Keratinocyte (primary cell): Measurements from ENCODE around the gene C2CD4A. TPM values are rescaled to one million over a fixed set of nuclear protein-coding genes. Genes with fewer than 3 reads are reported as not detected.
A peak's percentile ranks its signal among the peaks of the same experiment; 100 is the strongest.

ENCODE experiments used
- DNase-seq: peaks from one replicate; pipeline ENCODE4 v3.0.0-alpha.2; 2011; ENCODE audit warnings: low read depth, missing footprints, low spot score
- FAIRE-seq: peaks from 2 replicates; lab custom pipeline; 2011; peaks lifted over from hg19 to GRCh38; lab: Jason Lieb, UNC
- H2AFZ ChIP-seq: 2 replicates; pipeline ENCODE4 v1.6.0; 2012; ENCODE audit warnings: low read length, control low read depth, inconsistent platforms; ENCODE audit not compliant: control insufficient read depth
- H3K27ac ChIP-seq: 2 replicates; pipeline ENCODE4 v1.5.1; 2011; ENCODE audit warnings: low read length; ENCODE audit not compliant: control insufficient read depth, insufficient read depth
- H3K27me3 ChIP-seq: 3 replicates; pipeline ENCODE4 v1.6.0; 2011; ENCODE audit warnings: low read length; ENCODE audit not compliant: control insufficient read depth, insufficient read depth; ENCODE audit errors: extremely low read depth
- H3K36me3 ChIP-seq, 2 experiments: 2 replicates in 1 of 2; 3 replicates in 1 of 2; pipeline ENCODE4 v1.5.1; 2011; ENCODE audit warnings: low read length in 2 of 2, mild to moderate bottlenecking in 1 of 2; ENCODE audit not compliant: control insufficient read depth in 2 of 2, insufficient read depth in 2 of 2; ENCODE audit errors: extremely low read depth in 1 of 2
- H3K4me1 ChIP-seq: 3 replicates; pipeline ENCODE4 v1.5.1; 2011; ENCODE audit warnings: low read length; ENCODE audit not compliant: control insufficient read depth, insufficient read depth; ENCODE audit errors: extremely low read depth
- H3K4me2 ChIP-seq: 3 replicates; pipeline ENCODE4 v1.6.0; 2011; ENCODE audit warnings: low read depth, low read length; ENCODE audit not compliant: control insufficient read depth, insufficient read depth; ENCODE audit errors: extremely low read depth
- H3K4me3 ChIP-seq, 3 experiments: fragments of 200-600 bp in 1 of 3; sonication (generic) in 1 of 3; 2 replicates in 2 of 3; 3 replicates in 1 of 3; pipeline ENCODE4 v1.5.1; 2011 to 2016; ENCODE audit warnings: low read length in 3 of 3, mild to moderate bottlenecking in 3 of 3, control low read depth in 2 of 3, inconsistent platforms in 1 of 3, low read depth in 1 of 3, mixed read lengths in 1 of 3, mixed run types in 1 of 3, moderate library complexity in 1 of 3; ENCODE audit not compliant: control insufficient read depth in 2 of 3, insufficient read depth in 2 of 3; ENCODE audit errors: extremely low read depth in 1 of 3
- H3K79me2 ChIP-seq: 2 replicates; pipeline ENCODE4 v1.6.0; 2012; ENCODE audit warnings: low read length; ENCODE audit not compliant: control insufficient read depth, insufficient read depth
- H3K9ac ChIP-seq: 3 replicates; pipeline ENCODE4 v1.6.0; 2011; ENCODE audit warnings: low read length; ENCODE audit not compliant: control insufficient read depth, insufficient read depth; ENCODE audit errors: extremely low read depth
- H3K9me1 ChIP-seq: 3 replicates; pipeline ENCODE4 v1.6.0; 2011; ENCODE audit warnings: low read length; ENCODE audit not compliant: control insufficient read depth, insufficient read depth; ENCODE audit errors: extremely low read depth
- H3K9me3 ChIP-seq: 2 replicates; pipeline ENCODE4 v1.5.1; 2012; ENCODE audit warnings: low read depth, low read length; ENCODE audit not compliant: control insufficient read depth
- H4K20me1 ChIP-seq: 3 replicates; pipeline ENCODE4 v1.6.0; 2011; ENCODE audit warnings: low read length; ENCODE audit not compliant: control insufficient read depth, insufficient read depth; ENCODE audit errors: extremely low read depth
- CTCF ChIP-seq, 3 experiments: IDR thresholded peaks in 1 of 3; conservative IDR thresholded peaks in 1 of 3; optimal IDR thresholded peaks in 1 of 3; 2 replicates in 2 of 3; 3 replicates in 1 of 3; pipeline versions ENCODE3 to v1.5.1; 2011; ENCODE audit warnings: low read length in 3 of 3, mild to moderate bottlenecking in 3 of 3, moderate library complexity in 2 of 3, control low read depth in 1 of 3, inconsistent platforms in 1 of 3; ENCODE audit not compliant: insufficient read depth in 2 of 3; ENCODE audit errors: extremely low read depth in 1 of 3
- EZH2 ChIP-seq: IDR thresholded peaks from one replicate; pipeline ENCODE4 v1.6.1; 2012; ENCODE audit warnings: inconsistent platforms, mild to moderate bottlenecking, low read length, moderate library complexity
- dilution Hi-C: fragments of 300-500 bp; cut with MboI; formaldehyde crosslinking; loops from one replicate; pipeline ENCODE4 v1.7.0; 2020; ENCODE audit warnings: low sequenced_read_pairs; ENCODE audit not compliant: extremely low pct_ligation_motif_present
- polyA plus RNA-seq, 5 experiments: library from polyadenylated mRNA; depleted of rRNA in 3 of 5; stranded (reverse) in 3 of 5; stranded (forward) in 1 of 5; unstranded in 1 of 5; fragments of >200 nt; gene quantifications; 1 replicate in 1 of 5; 2 replicates in 3 of 5; 3 replicates in 1 of 5; pipeline versions ENCODE4 v1.2.1 to v1.2.3, GENCODE V29; 2011 to 2012; ENCODE audit warnings: missing spikeins in 2 of 5, low read depth in 1 of 5, low replicate concordance in 1 of 5

The C2CD4A gene
- polyA plus RNA-seq, 1 donor (not counting 4 experiments of a cell fraction or from before 2014, with no cell fraction given), result not detected

- TF ChIP-seq CTCF (optimal IDR thresholded peaks at IDR 0.05 in 1 of 3, IDR thresholded peaks at IDR 0.05 in 1 of 3, conservative IDR thresholded peaks at IDR 0.05 in 1 of 3; ENCODE audit: extremely low read depth in 1 of 3, insufficient read depth in 2 of 3, low read length in 3 of 3) (no peak), EZH2 (no peak)
These were observed 9.0 kb downstream of the C2CD4A start for GRCh38 chr15:62075595-62076277.

GRCh38 chr15:62079594-62079993 is 12.8 kb downstream of the C2CD4A start:
- TF ChIP-seq EZH2, result no peak
- no peak for TF ChIP-seq CTCF (optimal IDR thresholded peaks at IDR 0.05 in 1 of 3, IDR thresholded peaks at IDR 0.05 in 1 of 3, conservative IDR thresholded peaks at IDR 0.05 in 1 of 3; ENCODE audit: extremely low read depth in 1 of 3, insufficient read depth in 2 of 3, low read length in 3 of 3)
- Histone ChIP-seq H3K4me3 (no peak overlapping the region), H3K36me3 (no peaks in the 10 kb centered on the region), H3K27me3 (no peaks in the 10 kb centered on the region), H3K9me3 (no peaks in the 10 kb centered on the region), H3K9me1 (no peaks in the 10 kb centered on the region), H3K27ac (no peak overlapping the region), H3K79me2 (no peaks in the 10 kb centered on the region), H2AFZ (no peak overlapping the region), H3K9ac (no peak overlapping the region), H4K20me1 (no peaks in the 10 kb centered on the region), H3K4me2 (no peak overlapping the region), H3K4me1 (peaks cover 12% of the 10 kb centered on the region)
- DNase-seq (no peak), FAIRE-seq (no peak)
- dilution Hi-C loops, result no loop called here

More at GRCh38 chr15:62075595-62076277, 9.0 kb downstream of the C2CD4A start:
- peak overlapping the region; percentile 13 for H3K4me2 ChIP-seq
- peak; percentile 48 for FAIRE-seq
- dilution Hi-C loops, result no loop called here
- H3K9me1 ChIP-seq, result no peaks in the 10 kb centered on the region
- peak overlapping the region; percentile 25 for H3K27ac ChIP-seq
- no peak for DNase-seq
- H4K20me1 ChIP-seq, result no peaks in the 10 kb centered on the region
- H2AFZ ChIP-seq, result peak overlapping the region; percentile 20
- peak overlapping the region; percentile 3 for H3K9ac ChIP-seq
- no peak overlapping the region for H3K4me3 ChIP-seq
- H3K4me1 ChIP-seq, result peaks cover 12% of the 10 kb centered on the region
- no peaks in the 10 kb centered on the region for H3K27me3 ChIP-seq
- no peaks in the 10 kb centered on the region for H3K36me3 ChIP-seq
- no peaks in the 10 kb centered on the region for H3K79me2 ChIP-seq
- H3K9me3 ChIP-seq, result no peaks in the 10 kb centered on the region
